Esophagus squamous epithelium (tissue), 5 donors: ENCODE data around the gene TPST1. TPM values are rescaled to one million over a fixed set of nuclear protein-coding genes. Genes with fewer than 3 reads are reported as not detected.
"Not testable (repeated sequence)": the region's sequence is repeated elsewhere in the genome, so short reads cannot be mapped to it uniquely, and the experiment has no call there.

Experiments used
- DNase-seq: peaks from one replicate; lab custom pipeline; 2025; lab: John Stamatoyannopoulos, UW
- H3K27ac ChIP-seq, 4 donors: fragments of 200-600 bp; sonication (generic); one replicate each; pipeline ENCODE4 v1.5.1; 2016 to 2019; ENCODE audit warnings: mild to moderate bottlenecking in 1 of 4
- H3K27me3 ChIP-seq, 4 donors: fragments of 200-600 bp; sonication (generic); 1 replicate in 3 of 4; 2 replicates in 1 of 4; pipeline versions ENCODE4 v1.5.1 to v1.6.0; 2017 to 2021; ENCODE audit warnings: antibody characterized with exemption in 1 of 4
- H3K36me3 ChIP-seq, 3 donors: fragments of 200-600 bp; sonication (generic); one replicate each; pipeline ENCODE4 v1.5.1; 2016 to 2019
- H3K4me1 ChIP-seq, 3 donors: fragments of 200-600 bp; sonication (generic); one replicate each; pipeline ENCODE4 v1.5.1; 2017 to 2019
- H3K4me3 ChIP-seq, 4 donors: fragments of 200-600 bp; sonication (generic); 1 replicate in 3 of 4; 2 replicates in 1 of 4; pipeline ENCODE4 v1.5.1; 2016 to 2019; ENCODE audit warnings: mild to moderate bottlenecking in 2 of 4, moderate library complexity in 1 of 4
- H3K9me3 ChIP-seq, 3 donors: fragments of 200-600 bp; sonication (generic); one replicate each; pipeline ENCODE4 v1.5.1; 2016 to 2019
- POLR2A ChIP-seq, 4 donors: fragments of 450-650 bp; IDR thresholded peaks; one replicate each; pipeline ENCODE4 v1.6.1; 2017; ENCODE audit warnings: antibody characterized with exemption in 4 of 4, mild to moderate bottlenecking in 4 of 4, moderate library complexity in 3 of 4
- WGBS, 2 donors: methylation state at CpG; one replicate each; pipeline ENCODE4 v1.1.5; 2018; 5-methylcytosine and 5-hydroxymethylcytosine counted together
- intact Hi-C: fragments of 100-400 bp; cut with DNase I; formaldehyde crosslinking; loops from one replicate; pipeline ENCODE4 v1.15.0; 2022
- total RNA-seq, 4 donors: library from RNA; depleted of rRNA; stranded (reverse); fragments of >200 nt; gene quantifications; one replicate each; pipeline ENCODE4 v1.1.0, GENCODE V29; 2016
- TF ChIP-seq, protein P1 (sequence below), 6 experiments: fragments of 450-650 bp in 4 of 6; fragments of 200-600 bp in 2 of 6; sonication (generic) in 2 of 6; IDR thresholded peaks; one replicate each; pipeline ENCODE4 v1.5.1; 2016 to 2019; ENCODE audit warnings: antibody characterized with exemption in 6 of 6, mild to moderate bottlenecking in 4 of 6, moderate library complexity in 4 of 6
- donor health status: DM: yes; HTN: yes; CAD: no.

TPST1 gene
- total RNA-seq, 4 donors from 2014 or later = 10.2 to 23.1 (median 17.1) TPM

DNA sequence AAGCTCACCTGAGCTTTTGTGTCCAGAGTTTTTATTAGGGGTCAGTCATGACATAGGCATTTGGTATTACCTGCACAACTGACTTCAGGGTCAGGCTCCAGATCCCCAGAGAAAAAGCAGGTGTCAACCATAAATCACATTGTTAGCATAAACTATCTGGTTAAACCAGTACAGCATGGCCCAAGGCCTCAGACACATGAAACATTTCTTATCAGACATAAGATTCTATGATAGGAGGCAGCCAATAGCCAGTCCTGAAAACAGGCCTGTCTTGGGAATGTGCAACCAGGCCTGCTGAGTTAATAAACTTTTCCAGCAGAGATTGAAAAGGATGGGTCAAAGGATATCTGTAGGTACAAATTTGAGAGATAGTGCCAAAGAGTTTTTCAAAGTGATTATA lies 116.1 kb downstream of the TPST1 start:
- H3K27ac ChIP-seq = peak overlapping the region in 1 of 4 donors; percentile 32
- no peak for DNase-seq
- H3K4me3 ChIP-seq = no peak overlapping the region
- intact Hi-C loops = no loop called here
- no peaks in the 10 kb centered on the region for H3K4me1 ChIP-seq
- H3K27me3 ChIP-seq = no peaks in the 10 kb centered on the region
- no peaks in the 10 kb centered on the region for H3K9me3 ChIP-seq
- no peak for TF ChIP-seq POLR2A (IDR thresholded peaks at IDR 0.05)
- TF ChIP-seq, protein P1, sequence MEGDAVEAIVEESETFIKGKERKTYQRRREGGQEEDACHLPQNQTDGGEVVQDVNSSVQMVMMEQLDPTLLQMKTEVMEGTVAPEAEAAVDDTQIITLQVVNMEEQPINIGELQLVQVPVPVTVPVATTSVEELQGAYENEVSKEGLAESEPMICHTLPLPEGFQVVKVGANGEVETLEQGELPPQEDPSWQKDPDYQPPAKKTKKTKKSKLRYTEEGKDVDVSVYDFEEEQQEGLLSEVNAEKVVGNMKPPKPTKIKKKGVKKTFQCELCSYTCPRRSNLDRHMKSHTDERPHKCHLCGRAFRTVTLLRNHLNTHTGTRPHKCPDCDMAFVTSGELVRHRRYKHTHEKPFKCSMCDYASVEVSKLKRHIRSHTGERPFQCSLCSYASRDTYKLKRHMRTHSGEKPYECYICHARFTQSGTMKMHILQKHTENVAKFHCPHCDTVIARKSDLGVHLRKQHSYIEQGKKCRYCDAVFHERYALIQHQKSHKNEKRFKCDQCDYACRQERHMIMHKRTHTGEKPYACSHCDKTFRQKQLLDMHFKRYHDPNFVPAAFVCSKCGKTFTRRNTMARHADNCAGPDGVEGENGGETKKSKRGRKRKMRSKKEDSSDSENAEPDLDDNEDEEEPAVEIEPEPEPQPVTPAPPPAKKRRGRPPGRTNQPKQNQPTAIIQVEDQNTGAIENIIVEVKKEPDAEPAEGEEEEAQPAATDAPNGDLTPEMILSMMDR (IDR thresholded peaks at IDR 0.05) = no peak
- H3K36me3 ChIP-seq = no peaks in the 10 kb centered on the region

DNA sequence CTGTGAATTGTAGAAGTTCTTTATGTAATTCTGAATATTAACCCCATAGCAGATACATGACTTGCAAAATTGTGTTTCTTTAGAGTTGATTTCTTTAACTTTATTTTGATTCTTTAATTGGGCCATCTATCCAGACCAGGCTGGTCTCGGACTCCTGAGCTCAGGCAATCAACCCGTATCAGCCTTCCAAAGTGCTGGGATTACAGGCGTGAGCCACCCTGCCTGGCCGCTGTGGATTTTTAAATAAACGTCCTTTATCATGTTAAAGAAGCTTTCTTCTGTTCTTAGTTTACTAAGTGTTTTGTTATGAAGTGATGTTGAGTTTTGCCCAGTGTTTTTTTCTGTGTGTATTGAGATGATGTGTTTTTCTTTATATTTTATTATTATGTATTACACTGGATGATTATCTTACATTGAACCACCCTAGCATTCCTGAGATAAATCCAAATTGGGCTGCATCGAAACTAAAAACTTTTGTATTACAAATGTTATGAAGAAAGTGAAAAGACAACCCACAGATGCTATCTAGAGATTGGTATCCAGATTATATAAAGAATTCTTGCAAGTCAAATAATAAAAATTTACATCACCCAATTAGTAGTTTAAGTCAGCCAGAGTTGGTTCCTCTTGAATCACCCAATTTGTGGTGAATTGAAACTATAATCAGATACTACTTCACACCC lies 118.1 kb downstream of the TPST1 start:
- Histone ChIP-seq H3K4me1 (no peaks in the 10 kb centered on the region), H3K9me3 (no peaks in the 10 kb centered on the region), H3K27me3 (no peaks in the 10 kb centered on the region), H3K27ac (no peak overlapping the region), H3K36me3 (no peaks in the 10 kb centered on the region), H3K4me3 (no peak overlapping the region)
- DNase-seq = no peak
- intact Hi-C loops = no loop called here
- TF ChIP-seq POLR2A (IDR thresholded peaks at IDR 0.05) = no peak
- TF ChIP-seq, protein P1 (IDR thresholded peaks at IDR 0.05) = no peak
- WGBS, 2 donors = 82 to 88% methylated on average over 6 of the region's 6 CpGs

DNA sequence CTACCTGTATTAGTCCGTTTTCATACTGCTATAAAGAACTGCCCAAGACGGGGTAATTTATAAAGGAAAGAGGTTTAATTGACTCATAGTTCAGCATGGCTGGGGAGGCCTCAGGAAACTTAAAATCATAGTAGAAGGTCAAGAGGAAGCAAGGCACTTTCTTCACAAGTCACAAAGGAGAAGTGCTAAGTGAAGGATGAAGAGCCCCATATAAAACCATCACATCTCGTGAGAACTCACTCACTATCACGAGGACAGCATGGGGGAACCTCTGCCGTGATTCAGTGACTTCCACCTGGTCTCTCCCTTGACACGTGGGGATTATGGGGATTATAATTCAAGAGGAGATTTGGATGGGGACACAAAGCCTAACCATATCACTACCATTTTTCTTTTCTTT lies 119.9 kb downstream of the TPST1 start:
- H3K27ac ChIP-seq, H3K4me1 ChIP-seq, DNase-seq, H3K9me3 ChIP-seq, H3K27me3 ChIP-seq, intact Hi-C loops, H3K36me3 ChIP-seq, H3K4me3 ChIP-seq: not testable (repeated sequence)
- 81% methylated on average over 6 of the region's 6 CpGs for WGBS, 2 donors

DNA sequence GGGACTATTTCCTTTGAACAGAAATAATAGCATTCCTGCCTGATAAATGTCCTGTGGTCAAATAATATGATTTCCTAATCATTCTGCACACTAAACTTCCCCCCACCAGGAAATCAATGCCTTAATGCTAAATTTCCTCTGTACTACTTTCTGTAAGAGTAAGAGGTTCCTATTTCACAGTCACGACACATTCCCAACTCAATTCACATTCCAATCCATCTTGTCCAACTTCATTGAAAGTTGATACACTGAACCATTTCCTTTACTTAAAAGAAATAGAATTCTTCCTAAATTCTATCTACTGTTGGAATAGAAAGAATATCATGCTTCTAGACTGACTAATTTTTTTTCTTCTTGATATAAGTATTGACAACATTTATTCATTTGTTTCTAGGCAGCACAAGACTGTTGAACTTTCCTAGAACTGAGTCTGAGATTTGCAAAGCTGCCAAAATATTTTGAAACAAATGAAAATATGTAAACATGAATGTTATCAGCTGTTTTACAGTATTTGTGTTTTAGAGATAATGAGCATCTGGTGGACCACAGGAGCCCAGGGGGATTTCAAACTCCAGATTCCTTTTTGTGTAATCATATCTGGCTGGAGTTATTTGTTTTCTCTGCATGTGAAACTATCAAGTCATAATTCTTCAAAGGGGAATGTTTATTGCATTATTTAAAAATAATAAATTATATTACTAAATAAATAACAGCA lies 121.5 kb downstream of the TPST1 start:
- no peak for DNase-seq
- H3K9me3 ChIP-seq = no peaks in the 10 kb centered on the region
- WGBS, 2 donors = 70 to 71% methylated on average over 1 of the region's 1 CpG
- TF ChIP-seq, protein P1 (IDR thresholded peaks at IDR 0.05) = no peak
- no peak for TF ChIP-seq POLR2A (IDR thresholded peaks at IDR 0.05)
- H3K36me3 ChIP-seq = no peaks in the 10 kb centered on the region
- no peak overlapping the region for H3K27ac ChIP-seq
- no peaks in the 10 kb centered on the region for H3K27me3 ChIP-seq
- H3K4me3 ChIP-seq = no peak overlapping the region
- peaks cover 0 to 14% (median 0%) of the 10 kb centered on the region in 3 donors for H3K4me1 ChIP-seq
- intact Hi-C loops = no loop called here

DNA sequence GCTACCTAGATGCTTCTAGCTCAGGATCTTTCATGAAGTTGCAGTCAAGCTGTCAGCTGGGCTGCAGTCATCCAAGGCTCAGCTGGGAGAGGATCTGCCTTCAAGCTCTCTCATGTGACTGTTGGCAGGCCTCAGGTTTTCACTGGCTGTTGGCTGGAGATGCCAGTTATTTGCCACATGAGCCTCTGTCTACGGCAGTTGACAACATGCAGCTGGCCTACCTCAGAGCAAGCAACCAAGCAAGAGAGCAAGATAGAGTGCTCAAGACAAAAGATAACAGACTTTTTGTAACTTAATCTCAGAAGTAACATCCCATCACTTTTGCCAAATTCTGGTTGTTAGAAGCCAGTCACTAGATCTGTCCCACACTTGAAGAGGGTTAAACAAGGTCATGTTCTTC lies 125.8 kb downstream of the TPST1 start:
- Histone ChIP-seq H3K9me3 (no peaks in the 10 kb centered on the region), H3K4me1 (peaks cover 0 to 55% (median 10%) of the 10 kb centered on the region in 3 donors), H3K4me3 (no peak overlapping the region), H3K36me3 (no peaks in the 10 kb centered on the region), H3K27me3 (no peaks in the 10 kb centered on the region), H3K27ac (peak overlapping the region in 3 of 4 donors; percentile 7 to 53 (median 50))
- intact Hi-C loops = no loop called here
- 50 to 78% methylated on average over 1 of the region's 1 CpG for WGBS, 2 donors
- DNase-seq = no peak
- TF ChIP-seq POLR2A (IDR thresholded peaks at IDR 0.05) = no peak
- TF ChIP-seq, protein P1 (IDR thresholded peaks at IDR 0.05) = no peak
